Astrocyte (in vitro differentiated cells and primary cell): Measurements from ENCODE around the gene IL2RA. TPM values are rescaled to one million over a fixed set of nuclear protein-coding genes. Genes with fewer than 3 reads are reported as not detected.

ENCODE experiments used
- DNase-seq: peaks from one replicate; pipeline ENCODE4 v3.0.0-alpha.2; 2010; ENCODE audit warnings: low read depth
- FAIRE-seq: peaks from 2 replicates; lab custom pipeline; 2011; peaks lifted over from hg19 to GRCh38; lab: Jason Lieb, UNC
- H2AFZ ChIP-seq: 2 replicates; pipeline ENCODE4 v1.6.0; 2012; ENCODE audit warnings: low read depth, low read length, inconsistent platforms
- H3K27ac ChIP-seq: 2 replicates; pipeline ENCODE4 v1.5.1; 2011; ENCODE audit warnings: low read depth, low read length, inconsistent platforms
- H3K27me3 ChIP-seq: 2 replicates; pipeline ENCODE4 v1.6.0; 2011; ENCODE audit warnings: low read length, inconsistent platforms; ENCODE audit not compliant: insufficient read depth
- H3K36me3 ChIP-seq: 2 replicates; pipeline ENCODE4 v1.5.1; 2011; ENCODE audit warnings: low read length, inconsistent platforms; ENCODE audit not compliant: insufficient read depth
- H3K4me1 ChIP-seq: 2 replicates; pipeline ENCODE4 v1.5.1; 2011; ENCODE audit warnings: low read length, inconsistent platforms; ENCODE audit not compliant: insufficient read depth
- H3K4me2 ChIP-seq: 2 replicates; pipeline ENCODE4 v1.6.0; 2012; ENCODE audit warnings: low read length, inconsistent platforms
- H3K4me3 ChIP-seq: 2 replicates; pipeline ENCODE4 v1.5.1; 2011; ENCODE audit warnings: low read depth, mild to moderate bottlenecking, low read length, inconsistent platforms; ENCODE audit not compliant: insufficient read depth
- H3K79me2 ChIP-seq: 2 replicates; pipeline ENCODE4 v1.6.0; 2012; ENCODE audit warnings: mild to moderate bottlenecking, low read length, inconsistent platforms; ENCODE audit not compliant: insufficient read depth
- H3K9ac ChIP-seq: 2 replicates; pipeline ENCODE4 v1.6.0; 2012; ENCODE audit warnings: mild to moderate bottlenecking, low read length, inconsistent platforms
- H3K9me3 ChIP-seq: 2 replicates; pipeline ENCODE4 v1.5.1; 2012; ENCODE audit warnings: low read depth, mild to moderate bottlenecking, low read length, inconsistent platforms; ENCODE audit not compliant: insufficient read depth
- H4K20me1 ChIP-seq: 2 replicates; pipeline ENCODE4 v1.6.0; 2012; ENCODE audit warnings: low read length, inconsistent platforms; ENCODE audit not compliant: insufficient read depth
- H3K27ac Mint-ChIP-seq: one replicate; pipeline ENCODE4 v1.8.0; 2021; ENCODE audit warnings: mild to moderate bottlenecking, mixed read lengths; ENCODE audit not compliant: unreplicated experiment
- H3K27me3 Mint-ChIP-seq: one replicate; pipeline ENCODE4 v1.8.0; 2021; ENCODE audit warnings: low read depth, mixed read lengths; ENCODE audit not compliant: unreplicated experiment
- H3K36me3 Mint-ChIP-seq: one replicate; pipeline ENCODE4 v1.8.0; 2021; ENCODE audit warnings: low read depth, mixed read lengths; ENCODE audit not compliant: unreplicated experiment
- H3K4me1 Mint-ChIP-seq: one replicate; pipeline ENCODE4 v1.8.0; 2021; ENCODE audit warnings: low read depth, mixed read lengths; ENCODE audit not compliant: unreplicated experiment
- H3K4me3 Mint-ChIP-seq: one replicate; pipeline ENCODE4 v1.8.0; 2021; ENCODE audit warnings: mild to moderate bottlenecking, moderate library complexity, mixed read lengths; ENCODE audit not compliant: unreplicated experiment
- H3K9me3 Mint-ChIP-seq: one replicate; pipeline ENCODE4 v1.8.0; 2021; ENCODE audit warnings: mild to moderate bottlenecking, mixed read lengths; ENCODE audit not compliant: unreplicated experiment
- EZH2 ChIP-seq: IDR thresholded peaks from 2 replicates; pipeline ENCODE4 v1.6.1; 2012; ENCODE audit warnings: mild to moderate bottlenecking, low read length, inconsistent platforms; ENCODE audit not compliant: insufficient read depth
- total RNA-seq: library from RNA; stranded (reverse); gene quantifications from 2 replicates; pipeline ENCODE4 v1.2.1, GENCODE V29; 2021
- TF ChIP-seq, protein P1 (sequence below): IDR thresholded peaks from 2 replicates; pipeline ENCODE4 v1.5.1; 2011; ENCODE audit warnings: low read depth, mild to moderate bottlenecking, inconsistent platforms, low read length, moderate library complexity; ENCODE audit not compliant: insufficient read depth

Gene IL2RA
- total RNA-seq, 1 donor from 2014 or later: not detected

DNA sequence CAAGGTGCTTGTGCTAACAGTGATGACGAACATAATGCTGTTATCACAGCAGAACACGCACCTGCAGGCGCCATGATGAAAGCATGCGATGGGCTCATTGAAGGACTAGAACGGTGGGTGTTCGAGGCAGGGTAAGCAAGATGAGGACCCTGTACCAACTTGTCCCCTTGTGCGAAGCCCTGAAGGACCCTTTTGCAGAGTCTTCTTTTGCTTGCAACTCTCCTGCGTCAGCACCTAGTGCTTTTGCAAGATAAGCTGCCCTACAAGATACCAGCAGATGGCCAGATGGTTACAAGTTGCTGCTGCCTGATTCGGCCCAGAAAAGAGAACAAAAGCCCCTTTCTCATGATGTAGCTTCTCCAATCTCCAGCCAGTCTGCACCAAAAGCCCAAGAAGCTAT lies 80.6 kb downstream of the IL2RA start:
- peaks cover 2% of the 10 kb centered on the region for H3K9me3 Mint-ChIP-seq
- no peak for FAIRE-seq

DNA sequence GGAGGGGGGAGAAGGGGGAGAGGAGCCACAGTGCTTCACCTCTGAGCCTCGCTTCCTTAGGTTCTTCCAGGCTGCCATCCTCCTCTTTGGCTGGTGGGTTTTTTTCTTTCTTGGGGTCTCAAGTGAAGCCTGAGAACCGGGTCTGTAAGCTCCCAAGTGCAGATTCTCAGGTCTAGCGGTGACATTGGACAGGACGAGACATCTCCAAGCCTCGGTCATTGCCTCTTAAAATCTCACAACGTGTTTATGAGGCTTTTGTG lies 84.0 kb downstream of the IL2RA start:
- no peaks in the 10 kb centered on the region for H3K9me3 Mint-ChIP-seq
- no peak overlapping the region for H2AFZ ChIP-seq
- peaks cover 30% of the 10 kb centered on the region for H3K27me3 Mint-ChIP-seq
- peaks cover 2% of the 10 kb centered on the region for H3K27me3 ChIP-seq
- peak overlapping the region; percentile 89 for H3K4me3 Mint-ChIP-seq
- H3K27ac Mint-ChIP-seq: peak overlapping the region; percentile 69
- H3K9ac ChIP-seq: no peak overlapping the region
- H3K36me3 Mint-ChIP-seq: no peaks in the 10 kb centered on the region
- no peaks in the 10 kb centered on the region for H4K20me1 ChIP-seq
- no peak for DNase-seq
- H3K36me3 ChIP-seq: no peaks in the 10 kb centered on the region
- no peak for TF ChIP-seq EZH2
- TF ChIP-seq, protein P1, sequence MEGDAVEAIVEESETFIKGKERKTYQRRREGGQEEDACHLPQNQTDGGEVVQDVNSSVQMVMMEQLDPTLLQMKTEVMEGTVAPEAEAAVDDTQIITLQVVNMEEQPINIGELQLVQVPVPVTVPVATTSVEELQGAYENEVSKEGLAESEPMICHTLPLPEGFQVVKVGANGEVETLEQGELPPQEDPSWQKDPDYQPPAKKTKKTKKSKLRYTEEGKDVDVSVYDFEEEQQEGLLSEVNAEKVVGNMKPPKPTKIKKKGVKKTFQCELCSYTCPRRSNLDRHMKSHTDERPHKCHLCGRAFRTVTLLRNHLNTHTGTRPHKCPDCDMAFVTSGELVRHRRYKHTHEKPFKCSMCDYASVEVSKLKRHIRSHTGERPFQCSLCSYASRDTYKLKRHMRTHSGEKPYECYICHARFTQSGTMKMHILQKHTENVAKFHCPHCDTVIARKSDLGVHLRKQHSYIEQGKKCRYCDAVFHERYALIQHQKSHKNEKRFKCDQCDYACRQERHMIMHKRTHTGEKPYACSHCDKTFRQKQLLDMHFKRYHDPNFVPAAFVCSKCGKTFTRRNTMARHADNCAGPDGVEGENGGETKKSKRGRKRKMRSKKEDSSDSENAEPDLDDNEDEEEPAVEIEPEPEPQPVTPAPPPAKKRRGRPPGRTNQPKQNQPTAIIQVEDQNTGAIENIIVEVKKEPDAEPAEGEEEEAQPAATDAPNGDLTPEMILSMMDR: no peak
- H3K4me3 ChIP-seq: no peak overlapping the region
- H3K4me2 ChIP-seq: peak overlapping the region; percentile 98
- H3K79me2 ChIP-seq: no peaks in the 10 kb centered on the region
- H3K4me1 ChIP-seq: peaks cover 3% of the 10 kb centered on the region
- no peaks in the 10 kb centered on the region for H3K9me3 ChIP-seq
- H3K4me1 Mint-ChIP-seq: no peaks in the 10 kb centered on the region
- no peak for FAIRE-seq
- H3K27ac ChIP-seq: no peak overlapping the region

More for the DNA sequence above, 80.6 kb downstream of the IL2RA start:
- no peak overlapping the region for H3K4me3 Mint-ChIP-seq
- no peak for DNase-seq
- no peaks in the 10 kb centered on the region for H3K36me3 Mint-ChIP-seq
- Histone ChIP-seq H3K4me1 (peaks cover 3% of the 10 kb centered on the region), H3K27ac (no peak overlapping the region), H4K20me1 (no peaks in the 10 kb centered on the region), H3K27me3 (peaks cover 2% of the 10 kb centered on the region), H3K36me3 (no peaks in the 10 kb centered on the region), H3K9ac (no peak overlapping the region), H3K4me3 (no peak overlapping the region), H3K9me3 (no peaks in the 10 kb centered on the region), H3K79me2 (no peaks in the 10 kb centered on the region), H2AFZ (no peak overlapping the region), H3K4me2 (no peak overlapping the region)
- H3K4me1 Mint-ChIP-seq: no peaks in the 10 kb centered on the region
- no peak for TF ChIP-seq EZH2
- TF ChIP-seq, protein P1: no peak
- H3K27me3 Mint-ChIP-seq: peaks cover 38% of the 10 kb centered on the region
- H3K27ac Mint-ChIP-seq: no peak overlapping the region

DNA sequence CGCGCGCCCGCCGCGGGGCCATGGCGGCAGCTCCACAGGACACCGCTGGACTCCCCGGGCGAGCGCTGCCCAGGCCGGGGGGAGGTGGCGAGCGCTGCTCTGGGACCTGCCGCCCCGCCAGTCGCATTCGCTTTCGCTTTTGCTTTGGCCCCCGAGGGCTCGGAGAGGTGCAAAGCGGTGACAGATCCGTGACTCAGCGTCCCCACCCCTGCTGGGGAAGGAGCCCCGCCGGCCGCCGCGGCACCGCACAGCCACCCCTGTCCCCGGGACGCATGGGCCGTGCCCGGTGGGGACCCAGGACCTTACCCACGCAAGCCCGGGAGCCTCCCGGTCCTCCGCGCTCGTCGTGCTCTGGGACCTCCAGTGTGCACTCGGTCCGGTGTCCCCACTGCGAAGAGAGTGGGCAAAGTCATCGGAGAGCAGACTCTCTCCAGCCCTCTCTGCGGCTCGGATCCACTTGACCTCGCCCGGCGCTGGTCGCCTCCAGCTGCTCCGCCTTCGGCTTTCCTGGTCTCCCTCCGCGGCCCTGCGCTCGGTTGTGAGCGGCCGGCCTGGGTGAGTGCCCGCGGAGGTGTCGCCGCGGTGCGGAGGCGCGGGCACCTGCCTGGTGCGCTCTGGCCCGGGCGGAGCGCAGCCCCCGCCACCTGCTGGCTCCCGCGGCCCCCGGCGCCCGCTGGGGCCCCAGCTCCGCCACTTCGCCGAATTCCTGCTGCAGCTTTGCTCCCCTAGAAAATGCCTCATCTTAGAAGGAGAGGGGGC lies 84.5 kb downstream of the IL2RA start, which contains the start of gene IL15RA:
IL15RA (minus strand) TSS at position 73 of the 759 bp plus-strand sequence; CDS start at position 22, 51 bp downstream.
- Histone ChIP-seq H3K36me3 (no peaks in the 10 kb centered on the region), H3K79me2 (no peaks in the 10 kb centered on the region), H2AFZ (peak within 1 kb of the TSS; percentile 96), H3K4me1 (peaks cover 3% of the 10 kb centered on the region), H3K9me3 (no peaks in the 10 kb centered on the region), H3K27ac (no peak within 1 kb of the TSS), H3K27me3 (peaks cover 2% of the 10 kb centered on the region), H3K4me2 (peak within 1 kb of the TSS; percentile 98), H3K4me3 (peak within 1 kb of the TSS; percentile 78), H3K9ac (peak within 1 kb of the TSS; percentile 74), H4K20me1 (no peaks in the 10 kb centered on the region)
- Mint-ChIP-seq H3K4me3 (peak within 1 kb of the TSS; percentile 89), H3K4me1 (no peaks in the 10 kb centered on the region), H3K27me3 (peaks cover 27% of the 10 kb centered on the region), H3K36me3 (no peaks in the 10 kb centered on the region), H3K27ac (peak within 1 kb of the TSS; percentile 69), H3K9me3 (no peaks in the 10 kb centered on the region)
- TF ChIP-seq, protein P1: no peak
- peak; percentile 35 for TF ChIP-seq EZH2
- DNase-seq: peak; percentile 54
- no peak for FAIRE-seq
